ENCODE data around the gene PLA2G4D.

The PLA2G4D gene, protein sequence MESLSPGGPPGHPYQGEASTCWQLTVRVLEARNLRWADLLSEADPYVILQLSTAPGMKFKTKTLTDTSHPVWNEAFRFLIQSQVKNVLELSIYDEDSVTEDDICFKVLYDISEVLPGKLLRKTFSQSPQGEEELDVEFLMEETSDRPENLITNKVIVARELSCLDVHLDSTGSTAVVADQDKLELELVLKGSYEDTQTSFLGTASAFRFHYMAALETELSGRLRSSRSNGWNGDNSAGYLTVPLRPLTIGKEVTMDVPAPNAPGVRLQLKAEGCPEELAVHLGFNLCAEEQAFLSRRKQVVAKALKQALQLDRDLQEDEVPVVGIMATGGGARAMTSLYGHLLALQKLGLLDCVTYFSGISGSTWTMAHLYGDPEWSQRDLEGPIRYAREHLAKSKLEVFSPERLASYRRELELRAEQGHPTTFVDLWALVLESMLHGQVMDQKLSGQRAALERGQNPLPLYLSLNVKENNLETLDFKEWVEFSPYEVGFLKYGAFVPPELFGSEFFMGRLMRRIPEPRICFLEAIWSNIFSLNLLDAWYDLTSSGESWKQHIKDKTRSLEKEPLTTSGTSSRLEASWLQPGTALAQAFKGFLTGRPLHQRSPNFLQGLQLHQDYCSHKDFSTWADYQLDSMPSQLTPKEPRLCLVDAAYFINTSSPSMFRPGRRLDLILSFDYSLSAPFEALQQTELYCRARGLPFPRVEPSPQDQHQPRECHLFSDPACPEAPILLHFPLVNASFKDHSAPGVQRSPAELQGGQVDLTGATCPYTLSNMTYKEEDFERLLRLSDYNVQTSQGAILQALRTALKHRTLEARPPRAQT

DNA sequence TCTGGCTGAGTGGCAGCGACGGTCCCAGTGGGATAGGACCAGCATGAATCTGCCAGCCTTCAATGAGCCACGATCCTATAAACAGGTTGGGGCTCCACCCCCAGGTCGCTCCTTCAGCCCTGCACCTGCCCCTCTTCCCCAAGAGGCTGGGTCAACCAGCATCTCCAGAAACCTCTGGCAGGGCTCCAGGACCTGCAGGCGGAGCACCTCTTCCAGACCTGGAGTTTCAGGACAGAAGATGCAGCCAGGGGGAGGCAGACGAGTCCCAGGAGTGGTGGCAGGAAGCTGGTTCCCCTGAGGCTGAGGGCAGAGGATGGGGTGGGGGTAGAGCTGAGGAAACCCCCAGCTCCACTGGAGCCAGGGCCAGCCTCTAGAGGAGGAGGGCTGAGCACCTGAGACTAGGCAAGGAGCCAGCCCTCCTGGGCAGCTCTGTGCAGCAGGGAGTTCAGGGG, at the start of gene PLA2G4D:
PLA2G4D (minus strand) TSS at position 51 of the 452 bp plus-strand sequence. CDS start 103 bp downstream, outside the sequence.
- Histone ChIP-seq H3K27ac (ENCODE audit: low read length) (no peak within 1 kb of the TSS), H3K9me3 (ENCODE audit: control insufficient read depth, insufficient read depth, low read length) (no peaks in the 10 kb centered on the region), H3K4me1 (ENCODE audit: control insufficient read depth, insufficient read depth, low read length) (peaks cover 2% of the 10 kb centered on the region), H3K36me3 (ENCODE audit: control insufficient read depth, insufficient read depth, low read length) (no peaks in the 10 kb centered on the region), H3K4me3 (ENCODE audit: low read length) (no peak within 1 kb of the TSS), H3K27me3 (ENCODE audit: control insufficient read depth, insufficient read depth, low read length) (no peaks in the 10 kb centered on the region)
- no CpG with 5 or more reads among the region's 6 CpGs for WGBS (ENCODE audit: insufficient coverage, insufficient read length)
- DNase-seq (ENCODE audit: low read depth, low spot score): no peak

DNA sequence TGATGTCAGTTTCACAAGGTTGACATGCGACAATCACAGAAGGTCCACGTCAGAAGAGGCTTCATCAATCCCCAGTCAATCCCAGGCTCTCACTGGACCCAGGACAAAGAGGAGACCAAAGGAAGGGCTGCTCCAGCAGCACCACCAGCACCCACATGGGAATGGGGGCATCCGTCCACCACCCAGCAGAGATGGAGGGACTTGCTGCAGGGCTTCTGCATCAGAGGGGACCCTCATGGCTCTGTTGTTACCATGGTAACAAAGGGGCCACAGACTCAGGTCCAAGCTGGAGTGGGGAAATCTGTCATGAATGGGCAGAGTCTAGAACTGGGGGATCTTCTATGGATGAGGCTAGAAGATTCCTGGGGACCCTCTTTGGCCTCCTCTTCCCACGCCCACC, 49.0 kb upstream of the PLA2G4D start:
- no CpG with 5 or more reads among the region's 4 CpGs for WGBS (ENCODE audit: insufficient coverage, insufficient read length)
- no peaks in the 10 kb centered on the region for H3K4me1 ChIP-seq (ENCODE audit: control insufficient read depth, insufficient read depth, low read length)
- no peaks in the 10 kb centered on the region for H3K9me3 ChIP-seq (ENCODE audit: control insufficient read depth, insufficient read depth, low read length)
- no peak for DNase-seq (ENCODE audit: low read depth, low spot score)
- H3K36me3 ChIP-seq (ENCODE audit: control insufficient read depth, insufficient read depth, low read length): no peaks in the 10 kb centered on the region
- H3K27me3 ChIP-seq (ENCODE audit: control insufficient read depth, insufficient read depth, low read length): no peaks in the 10 kb centered on the region
- H3K4me3 ChIP-seq (ENCODE audit: low read length): no peak overlapping the region
- no peak overlapping the region for H3K27ac ChIP-seq (ENCODE audit: low read length)

DNA sequence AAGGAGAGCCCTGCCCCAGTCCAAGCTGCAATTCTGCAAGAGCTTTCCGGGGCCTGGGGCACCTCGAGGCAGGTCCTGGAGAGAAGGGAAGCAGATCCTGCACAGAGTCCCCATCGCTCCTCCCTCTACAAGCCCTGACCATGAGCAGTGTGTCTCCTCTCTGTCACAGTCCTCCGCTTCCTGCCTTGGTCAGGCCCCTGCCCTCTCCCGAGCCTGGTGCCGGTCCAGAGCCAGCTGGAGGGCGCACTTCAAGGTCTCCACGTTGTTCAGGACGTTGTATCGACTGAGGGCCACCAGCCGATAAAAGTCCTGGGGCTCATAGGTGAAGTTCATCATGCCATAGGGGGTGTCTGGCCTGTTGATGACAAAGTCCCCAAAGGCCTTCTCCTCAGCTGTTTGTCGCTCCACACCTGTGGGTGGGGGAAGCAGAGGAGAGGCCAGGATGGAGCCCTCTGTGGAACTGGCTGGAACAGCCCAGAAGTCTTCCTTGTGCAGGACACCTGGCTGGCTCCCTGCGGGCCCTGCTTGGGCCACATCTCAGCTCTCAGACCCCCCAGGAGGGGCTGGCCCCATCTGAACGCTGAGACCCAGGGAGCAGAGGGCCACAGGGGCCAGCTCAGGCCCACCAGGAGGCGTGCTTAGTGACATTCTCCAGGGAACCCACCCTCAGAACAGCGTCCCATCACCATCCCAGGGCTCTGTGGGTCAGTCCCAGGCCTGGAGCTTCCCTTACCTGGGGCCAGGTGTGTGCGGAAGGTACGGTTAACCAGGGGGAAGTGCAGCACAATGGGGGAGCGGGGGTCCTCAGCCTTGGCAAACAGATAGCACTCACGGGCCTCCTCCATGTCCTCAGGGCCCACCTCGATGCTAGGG, 47.7 kb upstream of the PLA2G4D start:
- H3K27me3 ChIP-seq (ENCODE audit: control insufficient read depth, insufficient read depth, low read length): no peaks in the 10 kb centered on the region
- H3K4me3 ChIP-seq (ENCODE audit: low read length): no peak overlapping the region
- H3K27ac ChIP-seq (ENCODE audit: low read length): no peak overlapping the region
- H3K9me3 ChIP-seq (ENCODE audit: control insufficient read depth, insufficient read depth, low read length): no peaks in the 10 kb centered on the region
- H3K36me3 ChIP-seq (ENCODE audit: control insufficient read depth, insufficient read depth, low read length): no peaks in the 10 kb centered on the region
- WGBS (ENCODE audit: insufficient coverage, insufficient read length): no CpG with 5 or more reads among the region's 21 CpGs
- no peaks in the 10 kb centered on the region for H3K4me1 ChIP-seq (ENCODE audit: control insufficient read depth, insufficient read depth, low read length)
- DNase-seq (ENCODE audit: low read depth, low spot score): no peak

DNA sequence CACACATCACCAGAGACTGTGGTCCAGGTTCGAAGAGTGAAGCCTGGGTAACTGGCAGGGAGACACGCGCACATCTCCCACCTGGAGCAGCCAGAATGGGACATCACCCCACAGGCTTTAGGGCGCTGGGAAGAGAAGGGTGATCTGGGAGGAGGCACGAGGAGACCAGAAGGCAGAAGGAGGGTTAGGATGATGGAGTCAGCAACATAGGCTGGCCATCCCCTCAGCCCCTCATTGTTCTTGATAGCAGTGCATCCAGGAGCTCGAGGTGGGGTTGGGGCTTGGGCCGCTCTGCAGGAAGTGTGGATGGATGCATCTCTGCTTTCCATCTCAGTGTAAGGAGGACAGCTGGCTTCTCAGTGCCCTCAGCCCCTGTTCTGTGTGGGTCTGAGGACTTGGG, 46.9 kb upstream of the PLA2G4D start:
- no CpG with 5 or more reads among the region's 7 CpGs for WGBS (ENCODE audit: insufficient coverage, insufficient read length)

DNA sequence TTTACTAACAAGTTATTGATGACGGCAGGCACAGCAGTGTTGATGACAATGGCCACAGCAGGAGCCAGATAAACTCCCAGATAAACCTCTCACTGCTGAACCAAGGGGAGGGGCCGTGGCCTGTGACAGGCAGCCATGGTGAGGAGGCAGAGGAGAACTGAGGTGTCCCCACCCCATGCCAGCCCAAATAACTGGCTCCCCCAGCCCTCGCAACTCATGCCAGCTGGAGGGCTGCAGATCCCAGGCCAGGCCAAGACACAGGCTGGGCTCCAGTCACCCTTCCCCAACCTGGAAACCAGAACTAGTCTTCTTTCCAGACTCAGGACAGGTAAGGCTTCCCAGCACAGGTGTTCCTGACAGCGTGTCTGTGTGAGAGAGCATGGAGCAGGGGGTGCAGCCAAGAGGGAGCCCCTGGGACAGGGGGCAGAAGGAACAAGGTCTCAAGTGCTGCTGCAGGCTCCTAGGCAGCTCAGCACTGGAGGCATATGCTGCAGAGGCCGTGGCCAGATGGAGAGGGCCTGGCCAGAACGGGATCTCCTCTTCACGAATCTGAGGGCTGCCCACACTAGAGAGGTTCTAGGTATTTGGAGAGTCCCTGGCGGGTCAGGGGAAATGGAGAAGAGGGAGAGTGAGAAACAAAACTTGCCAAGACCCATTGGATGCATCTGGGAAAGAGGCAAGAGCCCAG, 46.2 kb upstream of the PLA2G4D start:
- H3K9me3 ChIP-seq (ENCODE audit: control insufficient read depth, insufficient read depth, low read length): no peaks in the 10 kb centered on the region
- no peak for DNase-seq (ENCODE audit: low read depth, low spot score)
- H3K4me3 ChIP-seq (ENCODE audit: low read length): no peak overlapping the region
- H3K4me1 ChIP-seq (ENCODE audit: control insufficient read depth, insufficient read depth, low read length): no peaks in the 10 kb centered on the region
- no peaks in the 10 kb centered on the region for H3K27me3 ChIP-seq (ENCODE audit: control insufficient read depth, insufficient read depth, low read length)
- WGBS (ENCODE audit: insufficient coverage, insufficient read length): no CpG with 5 or more reads among the region's 8 CpGs
- H3K27ac ChIP-seq (ENCODE audit: low read length): no peak overlapping the region
- no peaks in the 10 kb centered on the region for H3K36me3 ChIP-seq (ENCODE audit: control insufficient read depth, insufficient read depth, low read length)

More for the DNA sequence above, 46.9 kb upstream of the PLA2G4D start:
- Histone ChIP-seq H3K4me1 (ENCODE audit: control insufficient read depth, insufficient read depth, low read length) (no peaks in the 10 kb centered on the region), H3K27me3 (ENCODE audit: control insufficient read depth, insufficient read depth, low read length) (no peaks in the 10 kb centered on the region), H3K9me3 (ENCODE audit: control insufficient read depth, insufficient read depth, low read length) (no peaks in the 10 kb centered on the region), H3K4me3 (ENCODE audit: low read length) (no peak overlapping the region), H3K27ac (ENCODE audit: low read length) (no peak overlapping the region), H3K36me3 (ENCODE audit: control insufficient read depth, insufficient read depth, low read length) (no peaks in the 10 kb centered on the region)
- no peak for DNase-seq (ENCODE audit: low read depth, low spot score)

DNA sequence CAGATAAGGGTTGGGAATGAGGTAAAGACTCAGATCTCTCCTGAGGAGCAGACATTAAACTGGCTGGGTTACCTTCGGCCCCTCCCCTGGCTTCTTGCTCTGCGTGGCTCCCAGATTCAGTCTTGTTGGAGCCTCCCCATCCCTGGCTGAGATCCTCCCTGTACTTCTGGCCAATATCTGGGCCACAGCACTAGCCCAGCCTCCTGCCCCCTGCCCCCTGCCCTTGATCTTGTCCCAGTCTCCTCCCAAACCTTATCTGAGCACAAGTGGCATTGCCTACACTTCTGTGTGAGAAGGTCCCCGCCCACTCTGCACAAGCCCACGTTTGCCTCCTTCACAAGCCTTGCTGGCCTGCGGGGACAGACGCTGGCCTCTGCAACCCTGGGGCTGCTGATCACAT, 45.2 kb upstream of the PLA2G4D start:
- H3K4me1 ChIP-seq (ENCODE audit: control insufficient read depth, insufficient read depth, low read length): no peaks in the 10 kb centered on the region
- H3K36me3 ChIP-seq (ENCODE audit: control insufficient read depth, insufficient read depth, low read length): no peaks in the 10 kb centered on the region
- no peak overlapping the region for H3K4me3 ChIP-seq (ENCODE audit: low read length)
- H3K27me3 ChIP-seq (ENCODE audit: control insufficient read depth, insufficient read depth, low read length): no peaks in the 10 kb centered on the region
- no peaks in the 10 kb centered on the region for H3K9me3 ChIP-seq (ENCODE audit: control insufficient read depth, insufficient read depth, low read length)
- no CpG with 5 or more reads among the region's 6 CpGs for WGBS (ENCODE audit: insufficient coverage, insufficient read length)
- no peak overlapping the region for H3K27ac ChIP-seq (ENCODE audit: low read length)
- DNase-seq (ENCODE audit: low read depth, low spot score): no peak

DNA sequence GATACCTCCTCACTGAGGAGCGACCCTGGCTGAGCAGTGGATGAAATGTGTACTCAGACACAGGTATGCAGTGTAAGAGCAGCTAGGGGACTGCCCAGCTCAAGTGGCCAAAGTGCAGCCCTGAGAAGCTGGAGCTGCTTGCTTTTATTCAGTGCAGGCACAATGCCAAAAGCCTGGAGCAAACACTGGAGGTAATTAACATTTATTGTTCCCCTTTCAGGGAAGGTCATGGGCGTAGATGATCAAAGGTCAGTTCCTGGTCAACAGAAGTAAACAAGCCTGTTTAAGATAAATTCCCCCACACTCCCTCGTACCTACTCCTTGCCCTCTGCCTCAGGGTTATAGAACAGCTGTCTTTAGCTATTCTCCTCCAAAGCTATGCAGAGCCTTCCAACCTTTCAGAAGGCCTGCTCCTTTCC, 44.6 kb upstream of the PLA2G4D start:
- no peaks in the 10 kb centered on the region for H3K4me1 ChIP-seq (ENCODE audit: control insufficient read depth, insufficient read depth, low read length)
- H3K9me3 ChIP-seq (ENCODE audit: control insufficient read depth, insufficient read depth, low read length): no peaks in the 10 kb centered on the region
- no peak overlapping the region for H3K27ac ChIP-seq (ENCODE audit: low read length)
- H3K36me3 ChIP-seq (ENCODE audit: control insufficient read depth, insufficient read depth, low read length): no peaks in the 10 kb centered on the region
- H3K27me3 ChIP-seq (ENCODE audit: control insufficient read depth, insufficient read depth, low read length): no peaks in the 10 kb centered on the region
- no peak overlapping the region for H3K4me3 ChIP-seq (ENCODE audit: low read length)
- no peak for DNase-seq (ENCODE audit: low read depth, low spot score)
- no CpG with 5 or more reads among the region's 3 CpGs for WGBS (ENCODE audit: insufficient coverage, insufficient read length)

DNA sequence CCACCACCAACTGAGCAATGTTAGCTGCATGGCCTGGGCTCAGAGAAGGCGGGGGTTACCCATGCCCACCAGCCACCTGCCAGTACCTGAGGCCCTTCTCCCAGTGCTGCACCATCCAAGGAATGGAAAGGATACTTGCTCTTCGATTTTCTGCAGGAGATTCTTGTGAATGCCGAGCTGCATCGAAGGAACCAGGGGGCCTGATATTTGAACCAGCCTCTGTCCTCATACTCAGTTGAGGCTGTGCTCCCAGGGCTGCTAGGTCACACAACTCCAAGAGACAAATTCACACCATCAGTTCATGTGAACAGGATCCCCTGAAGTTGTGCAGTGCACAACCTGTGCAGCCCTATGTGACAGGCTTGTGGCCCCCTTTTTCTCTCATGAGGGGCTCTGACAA, 44.0 kb upstream of the PLA2G4D start:
- H3K4me3 ChIP-seq (ENCODE audit: low read length): no peak overlapping the region
- DNase-seq (ENCODE audit: low read depth, low spot score): no peak
- no CpG with 5 or more reads among the region's 4 CpGs for WGBS (ENCODE audit: insufficient coverage, insufficient read length)
- H3K36me3 ChIP-seq (ENCODE audit: control insufficient read depth, insufficient read depth, low read length): no peaks in the 10 kb centered on the region
- no peaks in the 10 kb centered on the region for H3K4me1 ChIP-seq (ENCODE audit: control insufficient read depth, insufficient read depth, low read length)
- H3K9me3 ChIP-seq (ENCODE audit: control insufficient read depth, insufficient read depth, low read length): no peaks in the 10 kb centered on the region
- no peaks in the 10 kb centered on the region for H3K27me3 ChIP-seq (ENCODE audit: control insufficient read depth, insufficient read depth, low read length)
- H3K27ac ChIP-seq (ENCODE audit: low read length): no peak overlapping the region

DNA sequence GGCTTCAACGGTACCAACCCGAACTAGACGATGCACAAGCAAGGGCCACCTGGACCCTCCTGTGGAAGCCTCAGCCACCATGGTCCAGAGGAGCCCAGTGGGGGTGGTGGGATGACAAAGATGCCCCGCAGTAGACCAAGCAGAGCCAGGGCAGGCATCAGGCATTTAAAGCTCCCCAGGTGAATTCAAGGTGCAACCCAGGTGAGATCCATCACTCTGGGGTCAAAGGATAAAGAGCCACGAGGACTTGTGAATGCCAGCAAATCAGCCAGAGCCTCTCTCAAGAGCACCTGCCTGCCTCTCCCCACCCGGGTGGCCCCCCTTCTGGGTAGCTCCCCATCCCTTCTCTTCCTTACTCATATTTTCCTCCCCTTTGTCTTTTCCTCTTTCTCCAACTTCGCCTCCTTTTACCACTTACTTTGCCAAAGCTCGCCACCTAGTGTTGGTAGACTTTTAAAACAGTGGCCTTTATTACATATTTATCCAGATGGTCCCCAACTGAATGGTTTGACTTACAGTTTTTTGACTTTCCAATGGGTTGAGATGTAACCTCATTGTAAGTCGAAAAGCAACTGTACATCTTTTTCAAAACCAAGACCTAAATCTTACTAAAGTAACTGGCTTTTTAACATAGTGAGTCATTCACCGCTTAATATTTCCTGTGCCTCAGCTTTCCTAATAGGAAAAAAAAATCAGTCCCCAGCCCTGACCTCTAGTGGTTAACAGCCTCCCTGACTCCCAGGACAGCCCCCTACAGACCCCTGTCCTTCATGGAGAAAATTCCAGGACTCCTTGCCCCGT, 43.3 kb upstream of the PLA2G4D start:
- Histone ChIP-seq H3K4me3 (ENCODE audit: low read length) (no peak overlapping the region), H3K36me3 (ENCODE audit: control insufficient read depth, insufficient read depth, low read length) (no peaks in the 10 kb centered on the region), H3K27me3 (ENCODE audit: control insufficient read depth, insufficient read depth, low read length) (no peaks in the 10 kb centered on the region), H3K9me3 (ENCODE audit: control insufficient read depth, insufficient read depth, low read length) (no peaks in the 10 kb centered on the region), H3K27ac (ENCODE audit: low read length) (no peak overlapping the region), H3K4me1 (ENCODE audit: control insufficient read depth, insufficient read depth, low read length) (no peaks in the 10 kb centered on the region)
- no CpG with 5 or more reads among the region's 11 CpGs for WGBS (ENCODE audit: insufficient coverage, insufficient read length)
- DNase-seq (ENCODE audit: low read depth, low spot score): peak; percentile 63

All from iPS DF 6.9 (cell line).